Astrocyte (in vitro differentiated cells and primary cell): Measurements from ENCODE around the gene FUNDC2.

Experiments
- CTCF ChIP-seq: IDR thresholded peaks from 2 replicates; pipeline ENCODE4 v1.5.1; 2011; ENCODE audit warnings: low read depth, mild to moderate bottlenecking, inconsistent platforms, low read length, moderate library complexity; ENCODE audit not compliant: insufficient read depth
- EZH2 ChIP-seq: IDR thresholded peaks from 2 replicates; pipeline ENCODE4 v1.6.1; 2012; ENCODE audit warnings: mild to moderate bottlenecking, low read length, inconsistent platforms; ENCODE audit not compliant: insufficient read depth

GRCh38 chrX:154979629-154980028 is 47.0 kb upstream of the FUNDC2 start:
- no peak for TF ChIP-seq CTCF
- no peak for TF ChIP-seq EZH2
